HPDE6-E6E7 (cell line): ENCODE data around the gene ARHGAP1.

Source experiments
- DNase-seq: peaks from one replicate; pipeline ENCODE4 v3.0.0; 2011; ENCODE audit warnings: missing footprints; ENCODE audit errors: extremely low spot score

Gene ARHGAP1

DNA sequence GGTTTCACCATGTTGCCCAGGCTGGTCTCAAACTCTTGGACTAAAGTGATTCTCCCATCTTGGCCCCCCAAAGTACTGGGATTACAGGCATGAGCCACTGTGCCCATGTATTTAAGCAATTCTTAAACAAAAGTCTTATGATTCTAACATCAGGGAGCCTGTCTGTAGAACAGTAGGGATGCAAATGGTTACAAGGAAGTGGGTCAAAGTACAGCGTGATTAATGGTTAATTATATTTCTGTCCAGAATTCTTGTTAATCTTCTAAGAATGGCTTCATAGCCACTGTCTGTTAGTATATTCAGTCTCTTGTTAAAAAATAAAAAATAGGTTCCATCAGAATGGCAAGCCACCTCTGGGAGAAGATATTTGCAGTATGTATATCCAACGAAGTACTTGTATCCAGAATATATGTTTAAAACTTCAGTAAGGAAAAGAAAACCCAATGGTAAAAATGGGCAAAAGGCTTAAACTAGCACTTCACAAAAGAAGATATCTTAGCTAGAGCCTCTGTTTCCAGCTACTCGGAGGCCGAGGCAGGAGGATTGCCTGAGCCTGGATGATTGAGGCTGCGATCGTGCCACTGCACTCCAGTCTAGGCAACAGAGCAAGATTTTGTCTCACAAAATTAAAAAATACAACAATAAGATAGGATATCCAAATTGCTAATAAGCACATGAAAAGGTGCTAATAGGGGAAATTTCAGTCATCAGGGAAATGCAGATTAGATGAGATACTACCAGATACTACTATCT, 60.2 kb downstream of the ARHGAP1 start:
- DNase-seq: no peak

DNA sequence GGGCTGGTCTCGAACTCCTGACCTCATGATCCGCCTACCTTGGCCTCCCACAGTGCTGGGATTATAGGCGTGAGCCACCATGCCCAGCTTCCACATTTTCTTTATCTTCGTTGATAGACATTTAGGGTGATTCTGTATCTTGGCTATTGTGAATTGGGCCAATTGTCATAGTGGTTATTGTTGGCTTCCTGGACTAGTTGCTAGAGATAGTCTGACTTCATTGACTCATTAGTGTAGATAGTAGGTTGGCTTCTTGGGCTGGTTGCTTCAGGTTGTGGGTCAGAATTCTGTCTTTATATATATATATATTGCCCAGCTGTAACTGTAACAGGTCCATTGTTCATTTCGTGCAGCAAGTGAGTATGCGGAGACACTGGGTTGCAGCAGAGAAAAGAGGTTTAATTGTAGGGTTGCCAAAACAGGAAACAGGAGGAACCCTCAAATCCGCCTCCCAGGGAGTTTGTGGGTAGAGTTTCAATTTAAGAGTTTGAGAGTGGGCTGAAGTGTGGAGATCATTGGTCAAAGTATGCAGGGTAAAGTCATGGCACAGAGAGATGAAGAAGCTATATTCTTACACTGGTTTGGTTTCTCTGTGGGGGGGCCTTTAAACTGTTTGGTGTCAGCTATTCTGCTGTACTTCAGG, 61.1 kb downstream of the ARHGAP1 start:
- DNase-seq: no peak

DNA sequence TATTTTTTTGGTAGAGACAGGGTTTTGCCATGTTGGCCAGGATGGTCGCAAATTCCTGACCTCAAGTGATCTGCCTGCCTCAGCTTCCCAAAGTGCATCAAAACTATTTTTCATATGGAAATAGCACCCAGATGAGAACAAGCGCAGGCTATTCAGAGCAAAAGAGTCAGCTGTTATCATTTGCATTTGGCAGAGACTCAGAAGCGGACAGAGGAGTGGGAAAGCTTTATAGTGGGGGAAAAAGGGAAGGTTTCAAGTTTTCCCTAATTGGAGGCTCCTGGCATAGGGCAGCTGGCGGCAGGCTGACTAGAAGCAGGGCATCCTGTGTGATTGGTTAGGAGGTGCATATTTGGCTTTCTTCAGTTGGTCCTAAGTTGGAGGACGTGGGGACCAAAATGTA, 62.9 kb downstream of the ARHGAP1 start:
- no peak for DNase-seq

DNA sequence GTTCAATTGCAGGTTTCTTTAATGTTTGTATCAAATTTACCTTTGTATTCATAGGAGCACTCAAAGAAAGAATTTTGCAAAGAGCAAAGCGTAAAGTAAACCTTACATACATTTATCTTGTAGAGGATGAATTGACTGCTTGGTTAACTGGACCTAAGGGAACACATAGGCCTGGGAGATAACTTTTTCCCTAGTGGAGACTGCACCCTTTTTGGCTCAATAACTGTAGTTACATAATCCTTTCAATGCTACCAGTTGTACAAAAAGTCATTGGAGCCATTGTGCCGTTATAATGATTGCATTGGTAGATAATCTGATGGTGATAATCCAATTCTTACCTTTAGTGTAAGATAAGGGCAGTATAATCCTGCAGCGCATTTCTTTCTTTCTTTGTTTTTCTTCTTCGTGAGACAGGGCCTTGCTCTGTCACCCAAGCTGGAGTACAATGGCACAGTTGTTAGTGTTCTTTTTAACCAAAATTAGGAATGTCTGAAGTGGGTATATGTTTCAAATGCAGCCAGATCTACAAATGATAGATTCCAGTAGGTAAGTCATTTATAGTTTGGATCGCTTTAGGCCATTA, 64.8 kb downstream of the ARHGAP1 start:
- DNase-seq: no peak

DNA sequence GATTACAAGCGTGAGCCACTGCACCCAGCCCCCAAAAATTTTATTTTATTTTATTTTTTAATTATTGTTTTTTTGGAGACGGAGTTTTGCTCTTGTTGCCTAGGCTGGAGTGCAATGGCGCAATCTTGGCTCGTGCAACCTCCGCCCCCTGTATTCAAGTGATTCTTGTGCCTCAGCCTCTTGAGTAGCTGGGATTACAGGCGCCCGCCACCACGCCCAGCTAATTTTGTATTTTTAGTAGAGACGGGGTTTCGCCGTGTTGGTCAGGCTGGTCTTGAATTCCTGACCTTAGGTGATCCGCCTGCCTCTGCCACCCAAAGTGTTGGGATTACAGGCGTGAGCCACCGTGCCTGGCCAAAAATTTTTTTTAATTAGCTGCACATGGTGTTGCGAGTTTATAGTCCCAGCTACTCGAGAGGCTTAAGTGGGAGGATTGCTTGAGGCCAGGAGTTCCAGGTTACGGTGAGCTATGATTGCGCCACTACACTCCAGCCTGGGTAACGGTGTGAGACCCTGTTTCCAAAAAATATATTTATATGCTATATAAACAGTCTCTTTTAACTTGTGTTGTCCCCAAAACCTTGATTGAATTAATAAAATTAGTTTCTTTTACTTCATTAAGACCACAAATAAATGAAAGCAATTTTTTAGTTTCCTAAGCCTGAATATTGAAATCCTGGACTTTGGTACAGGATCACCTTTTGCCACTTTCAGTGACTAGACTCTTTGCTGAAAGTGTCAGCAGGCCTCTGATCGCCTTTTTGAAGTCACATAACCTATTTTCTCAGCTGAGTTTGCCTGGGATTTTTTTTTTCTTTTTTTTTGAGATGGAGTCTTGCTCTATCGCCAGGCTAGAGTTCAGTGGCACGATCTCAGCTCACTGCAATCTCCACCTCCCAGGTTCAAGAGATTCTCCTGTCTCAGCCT, 66.9 kb downstream of the ARHGAP1 start:
- no peak for DNase-seq

GRCh38 chr11:46632502-46632901, 67.9 kb downstream of the ARHGAP1 start:
- no peak for DNase-seq

- no peak for DNase-seq
These were observed 68.7 kb downstream of the ARHGAP1 start for GRCh38 chr11:46631676-46632075.

GRCh38 chr11:46630237-46630636, 70.2 kb downstream of the ARHGAP1 start:
- no peak for DNase-seq

DNA sequence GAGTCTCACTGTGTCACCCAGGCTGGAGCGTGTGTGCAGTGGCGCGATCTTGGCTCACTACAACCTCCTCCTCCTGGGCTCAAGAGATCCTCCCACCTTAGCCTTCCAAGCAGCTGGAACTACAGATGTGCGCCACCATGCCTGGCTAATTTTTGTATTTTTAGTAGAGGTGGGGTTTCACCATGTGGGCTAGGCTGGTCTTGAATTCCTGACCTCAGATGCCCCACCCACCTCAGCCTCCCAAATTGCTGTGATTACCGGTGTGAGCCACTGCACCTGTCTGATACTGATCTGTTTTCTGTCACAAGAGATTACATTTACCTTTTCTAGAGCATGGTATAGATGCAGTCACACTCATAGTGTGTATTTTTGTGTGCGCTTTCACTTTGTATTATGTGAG, 71.5 kb downstream of the ARHGAP1 start:
- DNase-seq: no peak
